Measurements from ENCODE around the gene NDUFV3. TPM values are rescaled to one million over a fixed set of nuclear protein-coding genes. Genes with fewer than 3 reads are reported as not detected.

Gene NDUFV3
- total and polyA plus RNA-seq, 2 donors (not counting 3 experiments of a cell fraction or from before 2014, with no cell fraction given) = 13.4 to 45.7 TPM

DNA sequence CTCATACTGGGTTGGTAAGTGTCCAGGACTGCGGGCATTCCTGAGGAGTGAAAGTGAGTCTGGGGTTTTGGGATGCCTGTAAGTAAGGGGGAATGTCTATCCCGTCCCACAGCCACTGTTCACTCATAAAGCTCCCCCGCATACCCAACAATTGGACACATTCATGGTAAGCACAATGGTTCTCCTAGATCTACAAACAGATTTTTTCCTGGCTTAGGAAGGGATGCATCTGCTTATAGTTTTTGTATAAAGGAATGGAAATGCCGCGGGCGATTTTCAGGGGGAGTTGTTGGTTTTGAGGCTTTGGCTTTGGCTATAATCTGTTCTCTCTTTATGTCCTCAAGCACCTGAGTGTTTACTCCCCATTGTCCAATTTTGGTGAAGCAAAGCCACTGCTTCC, 25.2 kb downstream of the NDUFV3 start:
- BruUV-seq (replicated peaks) = no TSS peak
- Histone ChIP-seq H3K4me2 (ENCODE audit: insufficient read depth, low read length) (no peak overlapping the region), H3K4me3 (replicated peaks in 1 of 3; ENCODE audit: insufficient read depth in 1 of 3, low read depth in 1 of 3, low read length in 3 of 3) (no peak overlapping the region), H3K79me2 (ENCODE audit: control insufficient read depth, insufficient read depth, low read length) (no peaks in the 10 kb centered on the region), H3K9me1 (replicated peaks; ENCODE audit: control insufficient read depth, extremely low read depth, insufficient read depth, low read length) (no peaks in the 10 kb centered on the region), H3K4me1 (ENCODE audit: control insufficient read depth, extremely low read depth, insufficient read depth, low read length) (no peaks in the 10 kb centered on the region), H3K9ac (replicated peaks; ENCODE audit: extremely low read depth, insufficient read depth, low read length) (no peak overlapping the region), H3K36me3 (ENCODE audit: control insufficient read depth in 2 of 2, extremely low read depth in 1 of 2, insufficient read depth in 2 of 2, low read length in 2 of 2) (no peaks in the 10 kb centered on the region), H2AFZ (ENCODE audit: low read depth, low read length) (no peak overlapping the region), H4K20me1 (replicated peaks; ENCODE audit: control insufficient read depth, extremely low read depth, insufficient read depth, low read length) (no peaks in the 10 kb centered on the region), H3K9me3 (replicated peaks; ENCODE audit: control insufficient read depth, insufficient read depth, low read length) (no peaks in the 10 kb centered on the region), H3K27me3 (ENCODE audit: control insufficient read depth in 2 of 2, insufficient read depth in 2 of 2, low read length in 2 of 2) (peaks cover 0 to 3% of the 10 kb centered on the region in 2 experiments), H3K27ac (ENCODE audit: insufficient read depth, low read depth, low read length) (no peak overlapping the region)
- TF ChIP-seq POLR2A (IDR thresholded peaks at IDR 0.05; ENCODE audit: low read depth, low read length) (no peak), EZH2 (IDR thresholded peaks at IDR 0.05; ENCODE audit: borderline replicate concordance, low read depth, low read length, severe bottlenecking) (no peak), POLR2AphosphoS5 (IDR thresholded peaks at IDR 0.05; ENCODE audit: insufficient read depth, low read depth, low read length) (no peak)
- TF ChIP-seq, protein P1, sequence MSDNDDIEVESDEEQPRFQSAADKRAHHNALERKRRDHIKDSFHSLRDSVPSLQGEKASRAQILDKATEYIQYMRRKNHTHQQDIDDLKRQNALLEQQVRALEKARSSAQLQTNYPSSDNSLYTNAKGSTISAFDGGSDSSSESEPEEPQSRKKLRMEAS (IDR thresholded peaks at IDR 0.05; ENCODE audit: insufficient read depth, insufficient read length) = no peak
- DNase-seq (ENCODE audit: low read depth, low spot score) (no peak), FAIRE-seq (no peak)
- ChIA-PET CTCF (no interaction called here), POLR2A (no interaction called here)
- intact Hi-C loops (cut with micrococcal nuclease) (no loop called here), dilution Hi-C loops (cut with MboI; ENCODE audit: extremely low pct_ligation_motif_present, low sequenced_read_pairs) (no loop called here)

GRCh38 chr21:42921927-42922326, 28.8 kb downstream of the NDUFV3 start:
- H3K79me2 ChIP-seq (ENCODE audit: control insufficient read depth, insufficient read depth, low read length) = no peaks in the 10 kb centered on the region
- ChIA-PET POLR2A (no interaction called here), CTCF (no interaction called here)
- no peak for DNase-seq (ENCODE audit: low read depth, low spot score)
- no peak overlapping the region for H2AFZ ChIP-seq (ENCODE audit: low read depth, low read length)
- peaks cover 5% of the 10 kb centered on the region for H3K4me1 ChIP-seq (ENCODE audit: control insufficient read depth, extremely low read depth, insufficient read depth, low read length)
- H4K20me1 ChIP-seq (replicated peaks; ENCODE audit: control insufficient read depth, extremely low read depth, insufficient read depth, low read length) = no peaks in the 10 kb centered on the region
- intact Hi-C loops (cut with micrococcal nuclease) = no loop called here
- H3K4me2 ChIP-seq (ENCODE audit: insufficient read depth, low read length) = no peak overlapping the region
- H3K27me3 ChIP-seq (ENCODE audit: control insufficient read depth in 2 of 2, insufficient read depth in 2 of 2, low read length in 2 of 2) = peaks cover 0 to 3% of the 10 kb centered on the region in 2 experiments
- H3K27ac ChIP-seq (ENCODE audit: insufficient read depth, low read depth, low read length) = no peak overlapping the region
- H3K9me1 ChIP-seq (replicated peaks; ENCODE audit: control insufficient read depth, extremely low read depth, insufficient read depth, low read length) = no peaks in the 10 kb centered on the region
- no TSS peak for BruUV-seq (replicated peaks)
- H3K9me3 ChIP-seq (replicated peaks; ENCODE audit: control insufficient read depth, insufficient read depth, low read length) = no peaks in the 10 kb centered on the region
- TF ChIP-seq FOS (IDR thresholded peaks at IDR 0.05; ENCODE audit: borderline replicate concordance, insufficient read depth, low read length) = no peak
- no peak for TF ChIP-seq JUN (IDR thresholded peaks at IDR 0.05; ENCODE audit: borderline replicate concordance, insufficient read depth, insufficient read length, low read depth)
- TF ChIP-seq, protein P1 (IDR thresholded peaks at IDR 0.05; ENCODE audit: insufficient read depth, insufficient read length) = no peak
- TF ChIP-seq GATA2 (IDR thresholded peaks at IDR 0.05; ENCODE audit: insufficient read depth, insufficient read length, low read depth, low read length) = no peak
- no peak for TF ChIP-seq MYC (IDR thresholded peaks at IDR 0.05; ENCODE audit: low read depth, low read length)
- TF ChIP-seq EZH2 (IDR thresholded peaks at IDR 0.05; ENCODE audit: borderline replicate concordance, low read depth, low read length, severe bottlenecking) = no peak
- TF ChIP-seq, protein P2, sequence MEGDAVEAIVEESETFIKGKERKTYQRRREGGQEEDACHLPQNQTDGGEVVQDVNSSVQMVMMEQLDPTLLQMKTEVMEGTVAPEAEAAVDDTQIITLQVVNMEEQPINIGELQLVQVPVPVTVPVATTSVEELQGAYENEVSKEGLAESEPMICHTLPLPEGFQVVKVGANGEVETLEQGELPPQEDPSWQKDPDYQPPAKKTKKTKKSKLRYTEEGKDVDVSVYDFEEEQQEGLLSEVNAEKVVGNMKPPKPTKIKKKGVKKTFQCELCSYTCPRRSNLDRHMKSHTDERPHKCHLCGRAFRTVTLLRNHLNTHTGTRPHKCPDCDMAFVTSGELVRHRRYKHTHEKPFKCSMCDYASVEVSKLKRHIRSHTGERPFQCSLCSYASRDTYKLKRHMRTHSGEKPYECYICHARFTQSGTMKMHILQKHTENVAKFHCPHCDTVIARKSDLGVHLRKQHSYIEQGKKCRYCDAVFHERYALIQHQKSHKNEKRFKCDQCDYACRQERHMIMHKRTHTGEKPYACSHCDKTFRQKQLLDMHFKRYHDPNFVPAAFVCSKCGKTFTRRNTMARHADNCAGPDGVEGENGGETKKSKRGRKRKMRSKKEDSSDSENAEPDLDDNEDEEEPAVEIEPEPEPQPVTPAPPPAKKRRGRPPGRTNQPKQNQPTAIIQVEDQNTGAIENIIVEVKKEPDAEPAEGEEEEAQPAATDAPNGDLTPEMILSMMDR (IDR thresholded peaks at IDR 0.05; ENCODE audit: extremely low read depth in 1 of 2, insufficient read depth in 1 of 2, low read depth in 1 of 2, low read length in 2 of 2) = no peak
- TF ChIP-seq POLR2AphosphoS5 (IDR thresholded peaks at IDR 0.05; ENCODE audit: insufficient read depth, low read depth, low read length) = no peak
- no peak for TF ChIP-seq POLR2A (IDR thresholded peaks at IDR 0.05; ENCODE audit: low read depth, low read length)
- H3K36me3 ChIP-seq (ENCODE audit: control insufficient read depth in 2 of 2, extremely low read depth in 1 of 2, insufficient read depth in 2 of 2, low read length in 2 of 2) = no peaks in the 10 kb centered on the region
- H3K9ac ChIP-seq (replicated peaks; ENCODE audit: extremely low read depth, insufficient read depth, low read length) = no peak overlapping the region
- dilution Hi-C loops (cut with MboI; ENCODE audit: extremely low pct_ligation_motif_present, low sequenced_read_pairs) = no loop called here
- H3K4me3 ChIP-seq (replicated peaks in 1 of 3; ENCODE audit: insufficient read depth in 1 of 3, low read depth in 1 of 3, low read length in 3 of 3) = no peak overlapping the region
- no peak for FAIRE-seq
